Mesothelial cell of epicardium (in vitro differentiated cells): ENCODE data around the gene ASCC1. TPM values are rescaled to one million over a fixed set of nuclear protein-coding genes. Genes with fewer than 3 reads are reported as not detected.
A peak's percentile ranks its signal among the peaks of the same experiment; 100 is the strongest.

Source experiments
- DNase-seq, 2 experiments: peaks; one replicate each; pipeline ENCODE4 v3.0.0; 2021; ENCODE audit warnings: low spot score in 2 of 2; ENCODE audit not compliant: unreplicated experiment in 2 of 2
- H3K27ac Mint-ChIP-seq: 2 replicates; pipeline ENCODE4 v1.8.0; 2021; ENCODE audit warnings: mixed read lengths
- H3K27me3 Mint-ChIP-seq: 2 replicates; pipeline ENCODE4 v1.8.0; 2021; ENCODE audit warnings: low read depth, mixed read lengths
- H3K36me3 Mint-ChIP-seq: 2 replicates; pipeline ENCODE4 v1.8.0; 2021; ENCODE audit warnings: mixed read lengths
- H3K4me1 Mint-ChIP-seq: 2 replicates; pipeline ENCODE4 v1.8.0; 2021; ENCODE audit warnings: mixed read lengths
- H3K4me3 Mint-ChIP-seq: 2 replicates; pipeline ENCODE4 v1.8.0; 2021; ENCODE audit warnings: mild to moderate bottlenecking, moderate library complexity, mixed read lengths
- H3K9me3 Mint-ChIP-seq: 2 replicates; pipeline ENCODE4 v1.8.0; 2021; ENCODE audit warnings: mixed read lengths
- CTCF ChIP-seq: fragments of 200-600 bp; sonication (generic); IDR thresholded peaks from one replicate; pipeline ENCODE4 v1.5.0; 2021; ENCODE audit warnings: antibody characterized with exemption; ENCODE audit not compliant: unreplicated experiment
- total RNA-seq: library from RNA; stranded (reverse); gene quantifications from 3 replicates; pipeline ENCODE4 v1.2.1, GENCODE V29; 2021

Gene ASCC1
- total RNA-seq, 1 donor from 2014 or later, result 36.6 TPM

GRCh38 chr10:72176701-72177100, 39.4 kb downstream of the ASCC1 start:
- no peaks in the 10 kb centered on the region for H3K9me3 Mint-ChIP-seq
- no peak overlapping the region for H3K4me3 Mint-ChIP-seq
- no peak for TF ChIP-seq CTCF
- H3K36me3 Mint-ChIP-seq, result peaks cover 16% of the 10 kb centered on the region
- DNase-seq, result no peak
- no peaks in the 10 kb centered on the region for H3K27me3 Mint-ChIP-seq
- H3K4me1 Mint-ChIP-seq, result peaks cover 20% of the 10 kb centered on the region
- no peak overlapping the region for H3K27ac Mint-ChIP-seq

- H3K27ac Mint-ChIP-seq, result no peak overlapping the region
- H3K36me3 Mint-ChIP-seq, result peaks cover 16% of the 10 kb centered on the region
- no peak for DNase-seq
- H3K4me1 Mint-ChIP-seq, result peaks cover 27% of the 10 kb centered on the region
- no peaks in the 10 kb centered on the region for H3K9me3 Mint-ChIP-seq
- no peak for TF ChIP-seq CTCF
- no peak overlapping the region for H3K4me3 Mint-ChIP-seq
- H3K27me3 Mint-ChIP-seq, result no peaks in the 10 kb centered on the region
Measured at GRCh38 chr10:72175149-72175548, 40.9 kb downstream of the ASCC1 start.

- H3K9me3 Mint-ChIP-seq, result no peaks in the 10 kb centered on the region
- no peaks in the 10 kb centered on the region for H3K27me3 Mint-ChIP-seq
- TF ChIP-seq CTCF, result no peak
- H3K4me3 Mint-ChIP-seq, result no peak overlapping the region
- peak overlapping the region; percentile 51 for H3K27ac Mint-ChIP-seq
- peaks cover 15% of the 10 kb centered on the region for H3K36me3 Mint-ChIP-seq
- peaks cover 28% of the 10 kb centered on the region for H3K4me1 Mint-ChIP-seq
- DNase-seq, result no peak
Measured at GRCh38 chr10:72174297-72174662, 41.8 kb downstream of the ASCC1 start.

GRCh38 chr10:72173619-72174296, 42.3 kb downstream of the ASCC1 start:
- H3K36me3 Mint-ChIP-seq, result peaks cover 13% of the 10 kb centered on the region
- no peaks in the 10 kb centered on the region for H3K27me3 Mint-ChIP-seq
- TF ChIP-seq CTCF, result no peak
- no peak for DNase-seq
- peaks cover 28% of the 10 kb centered on the region for H3K4me1 Mint-ChIP-seq
- no peak overlapping the region for H3K4me3 Mint-ChIP-seq
- H3K9me3 Mint-ChIP-seq, result no peaks in the 10 kb centered on the region
- H3K27ac Mint-ChIP-seq, result peak overlapping the region; percentile 71

- no peaks in the 10 kb centered on the region for H3K27me3 Mint-ChIP-seq
- TF ChIP-seq CTCF, result no peak
- no peak for DNase-seq
- H3K4me1 Mint-ChIP-seq, result peaks cover 28% of the 10 kb centered on the region
- H3K36me3 Mint-ChIP-seq, result peaks cover 15% of the 10 kb centered on the region
- H3K27ac Mint-ChIP-seq, result peak overlapping the region; percentile 71
- H3K9me3 Mint-ChIP-seq, result no peaks in the 10 kb centered on the region
- no peak overlapping the region for H3K4me3 Mint-ChIP-seq
Measured at GRCh38 chr10:72173262-72173618, 42.8 kb downstream of the ASCC1 start.
